IMR-90 (cell line): ENCODE results near the gene C4orf17. TPM values are rescaled to one million over a fixed set of nuclear protein-coding genes. Genes with fewer than 3 reads are reported as not detected.

Experiments
- ATAC-seq: fragments of 200-7000 bp; cut with Tn5 transposase; 2 replicates; pipeline ENCODE4 v1.9.1; 2020; ENCODE audit warnings: low read depth, mild to moderate bottlenecking, moderate library complexity
- BruUV-seq: library from RNA; stranded (reverse); fragments of 400-500 nt; replicated peaks from 2 replicates; lab custom pipeline; 2021; lab: Mats Ljungman, UMichigan
- CTCF ChIA-PET: fragments of 300-600 bp; formaldehyde crosslinking; extraction: SDS; loops from one replicate; lab custom pipeline; 2021; ENCODE audit warnings: antibody characterized with exemption; lab: Yijun Ruan, JAX
- POLR2A ChIA-PET: fragments of 300-600 bp; sonication (Branson Sonifier 250); formaldehyde crosslinking; loops from one replicate; lab custom pipeline; 2022; ENCODE audit warnings: antibody characterized with exemption; ENCODE audit not compliant: unreplicated experiment; lab: Charles Lee
- DNase-seq: peaks from one replicate; pipeline ENCODE4 v3.0.0; 2013
- H2AFZ ChIP-seq: replicated peaks from 2 replicates; pipeline ENCODE3; 2013; ENCODE audit warnings: low read length, mild to moderate bottlenecking; ENCODE audit not compliant: poor library complexity
- H2AK5ac ChIP-seq: 2 replicates; pipeline ENCODE4 v1.6.1; 2013; ENCODE audit warnings: low read depth, low read length, inconsistent platforms
- H2AK9ac ChIP-seq: replicated peaks from 2 replicates; pipeline ENCODE3; 2013; ENCODE audit warnings: mild to moderate bottlenecking, low read depth, low read length, moderate library complexity; ENCODE audit not compliant: poor library complexity
- H2BK120ac ChIP-seq: 2 replicates; pipeline ENCODE4 v1.6.1; 2013; ENCODE audit warnings: low read depth, low read length, inconsistent platforms
- H2BK15ac ChIP-seq: 3 replicates; pipeline ENCODE4 v1.6.1; 2013; ENCODE audit warnings: low read depth, low read length, inconsistent platforms
- H2BK20ac ChIP-seq: 2 replicates; pipeline ENCODE4 v1.6.1; 2013; ENCODE audit warnings: low read depth, mild to moderate bottlenecking, inconsistent platforms, low read length, moderate library complexity
- H2BK5ac ChIP-seq: 2 replicates; pipeline ENCODE4 v1.6.1; 2013; ENCODE audit warnings: mild to moderate bottlenecking, low read depth, low read length, inconsistent platforms; ENCODE audit not compliant: poor library complexity, severe bottlenecking
- H3K14ac ChIP-seq: replicated peaks from 2 replicates; pipeline ENCODE4 v1.6.1; 2013; ENCODE audit warnings: low read depth, low read length, inconsistent platforms
- H3K18ac ChIP-seq: 2 replicates; pipeline ENCODE4 v1.6.1; 2013; ENCODE audit warnings: low read depth, low read length, control low read depth
- H3K23ac ChIP-seq: 2 replicates; pipeline ENCODE4 v1.6.1; 2013; ENCODE audit warnings: low read depth, low read length, inconsistent platforms
- H3K27ac ChIP-seq: 2 replicates; pipeline ENCODE4 v1.5.1; 2013; ENCODE audit warnings: mild to moderate bottlenecking, control low read depth, low read length; ENCODE audit not compliant: insufficient read depth
- H3K27me3 ChIP-seq: 2 replicates; pipeline ENCODE4 v1.6.1; 2013; ENCODE audit warnings: low read length; ENCODE audit not compliant: control insufficient read depth, insufficient read depth
- H3K36me3 ChIP-seq: 2 replicates; pipeline ENCODE4 v1.6.1; 2013; ENCODE audit warnings: low read length, mixed read lengths; ENCODE audit not compliant: control insufficient read depth, insufficient read depth
- H3K4ac ChIP-seq: 2 replicates; pipeline ENCODE4 v1.6.1; 2013; ENCODE audit warnings: low read depth, low read length, inconsistent platforms
- H3K4me1 ChIP-seq: 2 replicates; pipeline ENCODE4 v1.6.1; 2013; ENCODE audit warnings: low read length, mixed read lengths; ENCODE audit not compliant: control insufficient read depth, insufficient read depth
- H3K4me2 ChIP-seq: 2 replicates; pipeline ENCODE4 v1.6.1; 2013; ENCODE audit warnings: low read depth, mild to moderate bottlenecking, control low read depth, low read length, moderate library complexity
- H3K4me3 ChIP-seq: 2 replicates; pipeline ENCODE4 v1.5.1; 2013; ENCODE audit warnings: low read depth, mild to moderate bottlenecking, control low read depth, low read length, moderate library complexity; ENCODE audit not compliant: insufficient read depth
- H3K56ac ChIP-seq: 2 replicates; pipeline ENCODE4 v1.6.1; 2013; ENCODE audit warnings: low read length, inconsistent platforms; ENCODE audit not compliant: insufficient read depth; ENCODE audit errors: extremely low read depth
- H3K79me1 ChIP-seq, 2 experiments: 2 replicates each; pipeline ENCODE4 v1.6.1; 2013; ENCODE audit warnings: low read length in 2 of 2, inconsistent platforms in 1 of 2, low read depth in 1 of 2
- H3K9ac ChIP-seq: 2 replicates; pipeline ENCODE4 v1.6.1; 2013; ENCODE audit warnings: low read depth, low read length, control low read depth
- H3K9me1 ChIP-seq: 2 replicates; pipeline ENCODE4 v1.6.1; 2013; ENCODE audit warnings: low read length, inconsistent platforms; ENCODE audit not compliant: insufficient read depth
- H3K9me3 ChIP-seq: 2 replicates; pipeline ENCODE4 v1.6.1; 2013; ENCODE audit warnings: low read length; ENCODE audit not compliant: control insufficient read depth, insufficient read depth
- H4K20me1 ChIP-seq: 2 replicates; pipeline ENCODE4 v1.6.1; 2013; ENCODE audit warnings: low read length, inconsistent platforms; ENCODE audit not compliant: insufficient read depth
- H4K5ac ChIP-seq: 2 replicates; pipeline ENCODE4 v1.6.1; 2013; ENCODE audit warnings: mild to moderate bottlenecking, low read depth, low read length, control low read depth
- H4K8ac ChIP-seq, 2 experiments: 2 replicates each; pipeline ENCODE4 v1.6.1; 2013; ENCODE audit warnings: low read depth in 2 of 2, low read length in 2 of 2, control low read depth in 1 of 2, inconsistent platforms in 1 of 2
- H4K91ac ChIP-seq: 2 replicates; pipeline ENCODE4 v1.6.1; 2013; ENCODE audit warnings: low read depth, low read length, inconsistent platforms; ENCODE audit not compliant: insufficient read depth
- BHLHE40 ChIP-seq: fragments of 150-350 bp; IDR thresholded peaks from 2 replicates; pipeline ENCODE4 v1.6.1; 2016; ENCODE audit warnings: mild to moderate bottlenecking, low read depth, low read length
- CEBPB ChIP-seq: IDR thresholded peaks from 2 replicates; pipeline ENCODE4 v1.6.1; 2012; ENCODE audit warnings: low read depth, low read length, improper control_type of control experiment
- CHD1 ChIP-seq: IDR thresholded peaks from 2 replicates; pipeline ENCODE4 v1.6.1; 2012; ENCODE audit warnings: low read depth, low read length, improper control_type of control experiment
- FOS ChIP-seq: fragments of 150-350 bp; IDR thresholded peaks from 2 replicates; pipeline ENCODE4 v1.6.1; 2016; ENCODE audit warnings: low read depth, low read length
- MAFK ChIP-seq: IDR thresholded peaks from 2 replicates; pipeline ENCODE4 v1.6.1; 2012; ENCODE audit warnings: low read depth, low read length, improper control_type of control experiment
- MAZ ChIP-seq: IDR thresholded peaks from 2 replicates; pipeline ENCODE4 v1.6.1; 2012; ENCODE audit warnings: low read depth, mild to moderate bottlenecking, low read length, improper control_type of control experiment, moderate library complexity, borderline replicate concordance
- MXI1 ChIP-seq: IDR thresholded peaks from 2 replicates; pipeline ENCODE4 v1.6.1; 2012; ENCODE audit warnings: low read depth, mild to moderate bottlenecking, low read length, moderate library complexity, borderline replicate concordance
- NFE2L2 ChIP-seq: fragments of 150-350 bp; IDR thresholded peaks from 2 replicates; pipeline ENCODE4 v1.6.1; 2016; ENCODE audit warnings: low read depth, mild to moderate bottlenecking, low read length
- POLR2A ChIP-seq: IDR thresholded peaks from 2 replicates; pipeline ENCODE4 v1.6.1; 2012; ENCODE audit warnings: mild to moderate bottlenecking, low read depth, low read length
- RAD21 ChIP-seq: IDR thresholded peaks from 2 replicates; pipeline ENCODE4 v1.6.1; 2012; ENCODE audit warnings: low read length, improper control_type of control experiment
- RCOR1 ChIP-seq: IDR thresholded peaks from 2 replicates; pipeline ENCODE4 v1.6.1; 2012; ENCODE audit warnings: mild to moderate bottlenecking, low read length, improper control_type of control experiment; ENCODE audit not compliant: insufficient replicate concordance
- RFX5 ChIP-seq: IDR thresholded peaks from 2 replicates; pipeline ENCODE4 v1.8.0; 2012; ENCODE audit warnings: low read depth, mild to moderate bottlenecking, low read length, moderate library complexity
- SMC3 ChIP-seq: fragments of 150-350 bp; IDR thresholded peaks from 2 replicates; pipeline ENCODE4 v1.6.1; 2016; ENCODE audit warnings: low read depth, mild to moderate bottlenecking, antibody characterized with exemption, low read length, moderate library complexity
- USF2 ChIP-seq: fragments of 150-350 bp; IDR thresholded peaks from 2 replicates; pipeline ENCODE4 v1.6.1; 2017; ENCODE audit warnings: mild to moderate bottlenecking, antibody characterized with exemption, low read length, low read depth
- whole genome bisulfite sequencing, 2 experiments: methylation state at CpG; one replicate each; pipeline versions ENCODE4 v1.1.5 to v1.1.7; 2013; ENCODE audit warnings: missing lambda C conversion rate in 2 of 2; ENCODE audit not compliant: insufficient read length in 1 of 2; ENCODE audit errors: extremely low coverage in 2 of 2; 5-methylcytosine and 5-hydroxymethylcytosine counted together
- dilution Hi-C: fragments of 300-500 bp; cut with HindIII; formaldehyde crosslinking; loops from one replicate; pipeline ENCODE4 v1.14.3; 2018; ENCODE audit warnings: low sequenced_read_pairs; ENCODE audit not compliant: unreplicated experiment
- in situ Hi-C: fragments of 300-500 bp; cut with MboI; formaldehyde crosslinking; loops from 3 replicates; pipeline ENCODE4 v1.14.3; 2019; ENCODE audit warnings: low sequenced_read_pairs, inconsistent platforms, mixed read lengths
- intact Hi-C: fragments of 100-400 bp; cut with micrococcal nuclease; formaldehyde crosslinking; loops from 2 replicates; pipeline ENCODE4 v1.10.0; 2022
- polyA plus RNA-seq, 3 experiments: library from polyadenylated mRNA; depleted of rRNA; stranded (reverse); fragments of >200 nt; gene quantifications; 2 replicates each; pipeline ENCODE4 v1.2.3, GENCODE V29; 2012; ENCODE audit warnings: low replicate concordance in 1 of 3
- total RNA-seq: library from RNA; depleted of rRNA; stranded (reverse); fragments of >200 nt; gene quantifications from 2 replicates; pipeline ENCODE4 v1.2.3, GENCODE V29; 2012
- TF ChIP-seq, protein P1 (sequence below): conservative IDR thresholded peaks from 2 replicates; pipeline ENCODE4 v1.5.1; 2012; ENCODE audit warnings: mild to moderate bottlenecking, low read depth, low read length, improper control_type of control experiment

Gene C4orf17
- total and polyA plus RNA-seq, 2 of the 4 experiments (the other 2 are of a cell fraction): not detected

- Histone ChIP-seq H3K14ac (no peak overlapping the region), H2AFZ (no peak overlapping the region), H3K9me3 (no peaks in the 10 kb centered on the region), H4K20me1 (no peaks in the 10 kb centered on the region), H3K4me3 (no peak overlapping the region), H3K9ac (no peak overlapping the region), H2AK9ac (no peak overlapping the region), H2AK5ac (no peak overlapping the region), H3K23ac (no peak overlapping the region), H3K9me1 (no peaks in the 10 kb centered on the region), H3K4me1 (no peaks in the 10 kb centered on the region), H4K91ac (no peak overlapping the region), H2BK15ac (no peak overlapping the region), H2BK20ac (no peak overlapping the region), H4K8ac (no peak overlapping the region), H2BK5ac (no peak overlapping the region), H3K27ac (no peak overlapping the region), H2BK120ac (no peak overlapping the region), H3K79me1 (no peaks in the 10 kb centered on the region), H3K4ac (no peak overlapping the region), H3K56ac (no peak overlapping the region), H3K4me2 (no peak overlapping the region), H3K36me3 (no peaks in the 10 kb centered on the region), H3K18ac (no peak overlapping the region), H4K5ac (no peak overlapping the region), H3K27me3 (0 out of 2 replicates have a peak, but pooled peaks cover 1% of the 10 kb centered on the region)
- peak; percentile 98 for ATAC-seq
- TF ChIP-seq MXI1 (no peak), RAD21 (peak; percentile 98), BHLHE40 (no peak), SMC3 (peak; percentile 79), MAFK (no peak), MAZ (no peak), POLR2A (no peak), CEBPB (no peak), RCOR1 (no peak), CHD1 (no peak), RFX5 (no peak), USF2 (no peak), FOS (no peak), NFE2L2 (no peak)
- TF ChIP-seq, protein P1, sequence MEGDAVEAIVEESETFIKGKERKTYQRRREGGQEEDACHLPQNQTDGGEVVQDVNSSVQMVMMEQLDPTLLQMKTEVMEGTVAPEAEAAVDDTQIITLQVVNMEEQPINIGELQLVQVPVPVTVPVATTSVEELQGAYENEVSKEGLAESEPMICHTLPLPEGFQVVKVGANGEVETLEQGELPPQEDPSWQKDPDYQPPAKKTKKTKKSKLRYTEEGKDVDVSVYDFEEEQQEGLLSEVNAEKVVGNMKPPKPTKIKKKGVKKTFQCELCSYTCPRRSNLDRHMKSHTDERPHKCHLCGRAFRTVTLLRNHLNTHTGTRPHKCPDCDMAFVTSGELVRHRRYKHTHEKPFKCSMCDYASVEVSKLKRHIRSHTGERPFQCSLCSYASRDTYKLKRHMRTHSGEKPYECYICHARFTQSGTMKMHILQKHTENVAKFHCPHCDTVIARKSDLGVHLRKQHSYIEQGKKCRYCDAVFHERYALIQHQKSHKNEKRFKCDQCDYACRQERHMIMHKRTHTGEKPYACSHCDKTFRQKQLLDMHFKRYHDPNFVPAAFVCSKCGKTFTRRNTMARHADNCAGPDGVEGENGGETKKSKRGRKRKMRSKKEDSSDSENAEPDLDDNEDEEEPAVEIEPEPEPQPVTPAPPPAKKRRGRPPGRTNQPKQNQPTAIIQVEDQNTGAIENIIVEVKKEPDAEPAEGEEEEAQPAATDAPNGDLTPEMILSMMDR: peak; percentile 92
- DNase-seq: peak; percentile 72
- dilution Hi-C loops: no loop called here
- intact Hi-C loops: loop anchor here (1.0 to 10.0 kb wide), 8 partner anchors 48 to 1311 kb away; partner anchors contain the start of gene TSPAN5
- in situ Hi-C loops: no loop called here
- CTCF ChIA-PET: interaction anchor here (0.6 to 2.0 kb wide), 10 partner anchors 15 to 803 kb away, joined by 3 to 9 read pairs (median 3); partner anchors contain the start of gene METAP1
- no TSS peak for BruUV-seq
- WGBS, 2 experiments: no CpG with 5 or more reads among the region's 4 CpGs
- POLR2A ChIA-PET: no interaction called here
Measured at GRCh38 chr4:99462875-99463464, 47.9 kb upstream of the C4orf17 start.
